Nucleus accumbens (tissue), 56 donors: Measurements from ENCODE around the gene TMEM79.

Experiments used
- DNase-seq, 56 donors: peaks; one replicate each; lab custom pipeline; 2025; lab: John Stamatoyannopoulos, UW

The TMEM79 gene

GRCh38 chr1:156284112-156284511, at the start of gene TMEM79:
TSS of gene TMEM79 (plus strand) at chr1:156284325. CDS start at chr1:156285227, 902 bp downstream.
- DNase-seq: no peak

- no peak for DNase-seq
Measured at GRCh38 chr1:156236164-156236563, 48.0 kb upstream of the TMEM79 start.

GRCh38 chr1:156238248-156238647, 45.9 kb upstream of the TMEM79 start:
- DNase-seq: no peak

GRCh38 chr1:156241311-156241811, 42.8 kb upstream of the TMEM79 start:
- peak in 9 of 56 donors; percentile 10 to 48 (median 27) for DNase-seq

- no peak for DNase-seq
Measured at GRCh38 chr1:156241926-156242325, 42.2 kb upstream of the TMEM79 start, which contains the start of gene BGLAP. TSS of gene BGLAP (plus strand) at chr1:156242184. CDS start at chr1:156242232, 48 bp downstream.

GRCh38 chr1:156242738-156243137, 41.4 kb upstream of the TMEM79 start:
- DNase-seq: peak in 6 of 56 donors; percentile 16 to 35 (median 28)

- DNase-seq: no peak
Measured at GRCh38 chr1:156244126-156244525, 40.0 kb upstream of the TMEM79 start.

- DNase-seq: no peak
Measured at GRCh38 chr1:156244712-156245111, 39.4 kb upstream of the TMEM79 start.

- DNase-seq: peak in 2 of 56 donors; percentile 13 to 15
Measured at GRCh38 chr1:156245451-156246232, 38.5 kb upstream of the TMEM79 start.

GRCh38 chr1:156246241-156246780, 37.8 kb upstream of the TMEM79 start:
- DNase-seq: no peak

GRCh38 chr1:156246781-156247459, 37.2 kb upstream of the TMEM79 start:
- DNase-seq: peak in 13 of 56 donors; percentile 27 to 61 (median 39)

GRCh38 chr1:156247460-156248322, 36.4 kb upstream of the TMEM79 start, which contains the start of gene PAQR6:
TSS of gene PAQR6 (minus strand) at chr1:156248056. CDS start at chr1:156246731, 1,325 bp downstream.
- peak; percentile 52 to 97 (median 91) for DNase-seq

- DNase-seq: no peak
Measured at GRCh38 chr1:156248323-156248683, 35.8 kb upstream of the TMEM79 start.

GRCh38 chr1:156249593-156249992, 34.5 kb upstream of the TMEM79 start:
- no peak for DNase-seq

- DNase-seq: peak in 6 of 56 donors; percentile 23 to 43 (median 36)
Measured at GRCh38 chr1:156251527-156251926, 32.6 kb upstream of the TMEM79 start.

GRCh38 chr1:156253634-156254033, 30.5 kb upstream of the TMEM79 start:
- DNase-seq: no peak

GRCh38 chr1:156257711-156258110, 26.4 kb upstream of the TMEM79 start:
- DNase-seq: peak in 1 of 56 donors; percentile 7

- DNase-seq: no peak
Measured at GRCh38 chr1:156258859-156259258, 25.3 kb upstream of the TMEM79 start.

GRCh38 chr1:156259805-156260204, 24.3 kb upstream of the TMEM79 start:
- peak in 27 of 56 donors; percentile 19 to 71 (median 39) for DNase-seq

- DNase-seq: peak in 24 of 56 donors; percentile 30 to 74 (median 52)
Measured at GRCh38 chr1:156260896-156261295, 23.2 kb upstream of the TMEM79 start.
